ENCODE data around the gene ABHD12. TPM values are rescaled to one million over a fixed set of nuclear protein-coding genes. Genes with fewer than 3 reads are reported as not detected.

The ABHD12 gene
- polyA plus RNA-seq, 4 donors: 28.0 to 93.9 (median 54.9) TPM

- peak overlapping the region in 2 of 3 donors; percentile 22 to 58 for H3K27ac ChIP-seq (ENCODE audit: low read depth in 1 of 3, low read length in 2 of 3)
- H3K36me3 ChIP-seq (ENCODE audit: control insufficient read depth in 3 of 3, insufficient read depth in 2 of 3, low read depth in 1 of 3, low read length in 3 of 3): no peaks in the 10 kb centered on the region
- H3K27me3 ChIP-seq (ENCODE audit: control insufficient read depth in 3 of 3, insufficient read depth in 3 of 3, low read length in 3 of 3): no peaks in the 10 kb centered on the region
- H3K4me1 ChIP-seq (ENCODE audit: control insufficient read depth in 3 of 3, insufficient read depth in 2 of 3, low read depth in 1 of 3, low read length in 2 of 3): peaks cover 0 to 16% (median 2%) of the 10 kb centered on the region in 3 donors
- peaks cover 0 to 2% of the 10 kb centered on the region in 2 donors for H3K9me3 ChIP-seq (ENCODE audit: control insufficient read depth in 2 of 2, insufficient read depth in 1 of 2, low read depth in 1 of 2, low read length in 1 of 2)
- 15 to 63% (median 36%) methylated on average over 6 of the region's 6 CpGs for WGBS, 3 donors
- H3K4me3 ChIP-seq (ENCODE audit: low read depth in 1 of 3, low read length in 3 of 3): no peak overlapping the region
- DNase-seq: peak; percentile 45 to 58
- FAIRE-seq: no peak
Observed at GRCh38 chr20:25397096-25397495, 6.5 kb upstream of the ABHD12 start.

GRCh38 chr20:25394996-25395395 is 4.4 kb upstream of the ABHD12 start:
- Histone ChIP-seq H3K9me3 (ENCODE audit: control insufficient read depth in 2 of 2, insufficient read depth in 1 of 2, low read depth in 1 of 2, low read length in 1 of 2) (no peaks in the 10 kb centered on the region), H3K27ac (ENCODE audit: low read depth in 1 of 3, low read length in 2 of 3) (no peak overlapping the region), H3K36me3 (ENCODE audit: control insufficient read depth in 3 of 3, insufficient read depth in 2 of 3, low read depth in 1 of 3, low read length in 3 of 3) (no peaks in the 10 kb centered on the region), H3K4me1 (ENCODE audit: control insufficient read depth in 3 of 3, insufficient read depth in 2 of 3, low read depth in 1 of 3, low read length in 2 of 3) (peaks cover 0 to 16% (median 2%) of the 10 kb centered on the region in 3 donors), H3K27me3 (ENCODE audit: control insufficient read depth in 3 of 3, insufficient read depth in 3 of 3, low read length in 3 of 3) (no peaks in the 10 kb centered on the region), H3K4me3 (ENCODE audit: low read depth in 1 of 3, low read length in 3 of 3) (no peak overlapping the region)
- FAIRE-seq (no peak), DNase-seq (no peak)
- 88 to 93% (median 91%) methylated on average over 6 of the region's 6 CpGs for WGBS, 3 donors

DNA sequence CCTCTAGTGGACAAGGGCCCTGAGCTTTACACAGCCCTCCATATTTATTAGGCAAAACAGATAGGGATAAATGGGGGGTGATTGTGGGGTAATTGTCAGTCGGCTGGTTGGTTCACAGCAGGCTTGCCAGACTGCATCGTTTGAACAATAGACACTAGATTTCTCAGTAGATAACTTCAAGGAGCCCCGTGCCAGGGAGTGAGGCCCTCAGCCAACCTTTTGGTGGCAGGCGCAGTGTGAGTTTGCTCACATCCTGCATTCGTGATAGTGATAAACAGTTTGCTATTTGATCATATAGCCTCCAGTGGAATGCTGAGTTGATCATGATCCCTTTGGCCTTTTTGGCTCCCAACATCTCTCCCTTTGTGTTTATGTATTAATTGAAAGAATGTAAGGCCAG is 3.6 kb upstream of the ABHD12 start:
- no peak for DNase-seq
- 44 to 55% (median 52%) methylated on average over 5 of the region's 5 CpGs for WGBS, 3 donors
- peaks cover 0 to 18% (median 2%) of the 10 kb centered on the region in 3 donors for H3K4me1 ChIP-seq (ENCODE audit: control insufficient read depth in 3 of 3, insufficient read depth in 2 of 3, low read depth in 1 of 3, low read length in 2 of 3)
- no peak for FAIRE-seq
- H3K4me3 ChIP-seq (ENCODE audit: low read depth in 1 of 3, low read length in 3 of 3): no peak overlapping the region
- H3K27me3 ChIP-seq (ENCODE audit: control insufficient read depth in 3 of 3, insufficient read depth in 3 of 3, low read length in 3 of 3): no peaks in the 10 kb centered on the region
- no peak overlapping the region for H3K27ac ChIP-seq (ENCODE audit: low read depth in 1 of 3, low read length in 2 of 3)
- no peaks in the 10 kb centered on the region for H3K9me3 ChIP-seq (ENCODE audit: control insufficient read depth in 2 of 2, insufficient read depth in 1 of 2, low read depth in 1 of 2, low read length in 1 of 2)
- H3K36me3 ChIP-seq (ENCODE audit: control insufficient read depth in 3 of 3, insufficient read depth in 2 of 3, low read depth in 1 of 3, low read length in 3 of 3): no peaks in the 10 kb centered on the region

DNA sequence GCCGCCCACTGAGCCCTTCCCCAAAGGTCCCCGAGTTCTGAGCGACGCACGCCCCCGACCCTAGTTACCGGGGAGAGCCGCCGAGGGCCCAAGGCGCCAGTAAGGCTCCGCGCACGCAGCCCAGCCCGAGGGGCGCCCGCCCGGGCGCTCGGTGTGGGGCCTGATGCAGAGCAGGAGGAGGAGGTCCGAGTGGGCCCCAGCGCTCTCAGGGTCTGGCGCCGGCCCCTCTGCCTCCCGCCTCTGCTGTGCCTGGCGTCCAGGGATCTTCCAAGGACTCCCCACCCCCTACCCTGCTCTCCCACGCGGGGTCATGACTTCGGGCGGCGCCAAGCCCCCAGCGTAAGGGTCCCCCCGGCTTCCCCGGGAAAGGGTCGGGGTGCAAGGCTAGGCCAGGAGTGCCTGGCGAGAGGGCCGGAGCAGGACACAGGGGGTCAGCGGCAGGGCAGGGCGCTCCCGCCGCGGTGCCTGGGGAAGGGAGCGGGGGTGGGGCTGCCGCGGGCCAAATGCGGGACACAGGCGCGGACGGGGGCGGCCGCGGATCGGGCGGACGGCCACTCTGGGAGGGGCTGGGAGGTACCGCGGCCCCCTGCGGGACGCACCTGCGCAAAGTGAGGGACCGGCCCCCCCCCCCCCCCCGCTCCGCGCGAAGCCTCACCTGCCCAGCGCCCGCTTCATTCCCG is 637 bp downstream of the ABHD12 start:
- Histone ChIP-seq H3K36me3 (ENCODE audit: control insufficient read depth in 3 of 3, insufficient read depth in 2 of 3, low read depth in 1 of 3, low read length in 3 of 3) (peaks cover 0 to 3% (median 0%) of the 10 kb centered on the region in 3 donors), H3K27ac (ENCODE audit: low read depth in 1 of 3, low read length in 2 of 3) (peak overlapping the region; percentile 80 to 97 (median 93)), H3K27me3 (ENCODE audit: control insufficient read depth in 3 of 3, insufficient read depth in 3 of 3, low read length in 3 of 3) (no peaks in the 10 kb centered on the region), H3K9me3 (ENCODE audit: control insufficient read depth in 2 of 2, insufficient read depth in 1 of 2, low read depth in 1 of 2, low read length in 1 of 2) (no peaks in the 10 kb centered on the region), H3K4me3 (ENCODE audit: low read depth in 1 of 3, low read length in 3 of 3) (peak overlapping the region; percentile 81 to 95 (median 92)), H3K4me1 (ENCODE audit: control insufficient read depth in 3 of 3, insufficient read depth in 2 of 3, low read depth in 1 of 3, low read length in 2 of 3) (peaks cover 0 to 4% (median 0%) of the 10 kb centered on the region in 3 donors)
- DNase-seq (peak; percentile 40 to 68), FAIRE-seq (no peak)
- 0 to 1% (median 0%) methylated on average over 33 to 67 of the region's 67 CpGs for WGBS, 3 donors

GRCh38 chr20:25389401-25389857 is 1.2 kb downstream of the ABHD12 start:
- 15 to 19% (median 18%) methylated on average over 19 of the region's 19 CpGs for WGBS, 3 donors
- H3K27ac ChIP-seq (ENCODE audit: low read depth in 1 of 3, low read length in 2 of 3): peak overlapping the region in 2 of 3 donors; percentile 80 to 97
- FAIRE-seq (no peak), DNase-seq (peak; percentile 37 to 72)
- H3K9me3 ChIP-seq (ENCODE audit: control insufficient read depth in 2 of 2, insufficient read depth in 1 of 2, low read depth in 1 of 2, low read length in 1 of 2): no peaks in the 10 kb centered on the region
- no peaks in the 10 kb centered on the region for H3K27me3 ChIP-seq (ENCODE audit: control insufficient read depth in 3 of 3, insufficient read depth in 3 of 3, low read length in 3 of 3)
- H3K4me1 ChIP-seq (ENCODE audit: control insufficient read depth in 3 of 3, insufficient read depth in 2 of 3, low read depth in 1 of 3, low read length in 2 of 3): peaks cover 0 to 4% (median 0%) of the 10 kb centered on the region in 3 donors
- peak overlapping the region; percentile 81 to 95 (median 92) for H3K4me3 ChIP-seq (ENCODE audit: low read depth in 1 of 3, low read length in 3 of 3)
- H3K36me3 ChIP-seq (ENCODE audit: control insufficient read depth in 3 of 3, insufficient read depth in 2 of 3, low read depth in 1 of 3, low read length in 3 of 3): peaks cover 0 to 8% (median 0%) of the 10 kb centered on the region in 3 donors

DNA sequence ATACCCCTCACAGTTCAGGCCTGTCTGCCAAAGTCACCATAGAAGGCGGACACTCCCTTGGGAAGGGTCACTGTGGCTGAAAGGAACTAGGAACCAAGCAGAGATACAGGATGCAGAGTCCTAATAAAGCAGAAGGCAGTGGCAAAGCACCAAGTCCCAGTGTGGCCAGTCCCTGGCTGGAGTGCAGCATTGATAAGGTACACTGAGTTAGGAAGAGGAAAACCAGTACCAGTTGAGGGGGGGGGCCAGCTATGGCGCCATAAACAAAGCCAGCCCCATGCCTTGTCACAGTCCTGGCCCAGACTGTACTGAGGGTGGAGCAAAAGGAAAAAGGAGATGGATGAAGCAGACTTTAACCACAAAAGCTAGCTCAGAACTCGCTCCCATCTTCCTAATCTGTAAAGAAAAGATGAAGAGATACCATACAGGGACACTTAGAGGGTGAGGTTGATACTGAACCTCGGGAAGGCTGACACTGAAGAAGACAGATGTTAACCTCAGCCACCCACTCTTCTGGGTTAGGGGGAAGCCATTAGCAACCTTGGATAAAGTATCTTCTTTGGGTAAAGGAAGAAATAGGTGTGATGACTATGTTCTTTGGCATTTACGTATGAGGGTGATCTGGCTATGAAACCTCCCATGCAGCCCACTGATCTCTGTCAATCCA is 7.8 kb downstream of the ABHD12 start:
- WGBS, 3 donors: 78 to 81% (median 78%) methylated on average over 5 of the region's 5 CpGs
- no peak overlapping the region for H3K27ac ChIP-seq (ENCODE audit: low read depth in 1 of 3, low read length in 2 of 3)

GRCh38 chr20:25380945-25381614 is 9.6 kb downstream of the ABHD12 start:
- no peak for DNase-seq
- WGBS, 3 donors: 87 to 90% (median 87%) methylated on average over 7 of the region's 7 CpGs
- no peaks in the 10 kb centered on the region for H3K9me3 ChIP-seq (ENCODE audit: control insufficient read depth in 2 of 2, insufficient read depth in 1 of 2, low read depth in 1 of 2, low read length in 1 of 2)
- H3K36me3 ChIP-seq (ENCODE audit: control insufficient read depth in 3 of 3, insufficient read depth in 2 of 3, low read depth in 1 of 3, low read length in 3 of 3): peaks cover 0 to 11% (median 0%) of the 10 kb centered on the region in 3 donors
- no peak for FAIRE-seq
- H3K4me3 ChIP-seq (ENCODE audit: low read depth in 1 of 3, low read length in 3 of 3): no peak overlapping the region
- H3K27me3 ChIP-seq (ENCODE audit: control insufficient read depth in 3 of 3, insufficient read depth in 3 of 3, low read length in 3 of 3): no peaks in the 10 kb centered on the region
- peaks cover 0 to 6% (median 5%) of the 10 kb centered on the region in 3 donors for H3K4me1 ChIP-seq (ENCODE audit: control insufficient read depth in 3 of 3, insufficient read depth in 2 of 3, low read depth in 1 of 3, low read length in 2 of 3)
- H3K27ac ChIP-seq (ENCODE audit: low read depth in 1 of 3, low read length in 2 of 3): no peak overlapping the region

More for the DNA sequence above, 7.8 kb downstream of the ABHD12 start:
- Histone ChIP-seq H3K4me3 (ENCODE audit: low read depth in 1 of 3, low read length in 3 of 3) (no peak overlapping the region), H3K9me3 (ENCODE audit: control insufficient read depth in 2 of 2, insufficient read depth in 1 of 2, low read depth in 1 of 2, low read length in 1 of 2) (no peaks in the 10 kb centered on the region), H3K27me3 (ENCODE audit: control insufficient read depth in 3 of 3, insufficient read depth in 3 of 3, low read length in 3 of 3) (no peaks in the 10 kb centered on the region), H3K4me1 (ENCODE audit: control insufficient read depth in 3 of 3, insufficient read depth in 2 of 3, low read depth in 1 of 3, low read length in 2 of 3) (peaks cover 0 to 6% (median 5%) of the 10 kb centered on the region in 3 donors), H3K36me3 (ENCODE audit: control insufficient read depth in 3 of 3, insufficient read depth in 2 of 3, low read depth in 1 of 3, low read length in 3 of 3) (peaks cover 0 to 11% (median 0%) of the 10 kb centered on the region in 3 donors)
- no peak for DNase-seq
- FAIRE-seq: no peak
